CD4-positive, alpha-beta T cell treated with Interleukin-17A for 4 hours (primary cell): ENCODE measurements around the gene HSPA1B.
"Not testable (repeated sequence)": the region's sequence is repeated elsewhere in the genome, so short reads cannot be mapped to it uniquely, and the experiment has no call there.

Source experiments
- DNase-seq: peaks from one replicate; pipeline ENCODE4 v3.0.0-alpha.2; 2020; ENCODE audit warnings: mixed read lengths

Gene HSPA1B

GRCh38 chr6:31861150-31861549 is 33.6 kb downstream of the HSPA1B start:
- DNase-seq: no peak

GRCh38 chr6:31861919-31862343 is 34.4 kb downstream of the HSPA1B start:
- no peak for DNase-seq

- DNase-seq: peak; percentile 98
These were observed 35.1 kb downstream of the HSPA1B start, which contains the start of gene NEU1 for GRCh38 chr6:31862344-31863235. TSS of gene NEU1 (minus strand) at chr6:31862821. CDS start at chr6:31862776, 45 bp downstream.

- not testable (repeated sequence) for DNase-seq
These were observed 36.6 kb downstream of the HSPA1B start for GRCh38 chr6:31864123-31864562.

GRCh38 chr6:31864818-31865204 is 37.3 kb downstream of the HSPA1B start:
- DNase-seq: no peak

GRCh38 chr6:31865205-31866118 is 37.9 kb downstream of the HSPA1B start:
- no peak for DNase-seq

- DNase-seq: not testable (repeated sequence)
These were observed 41.1 kb downstream of the HSPA1B start for GRCh38 chr6:31868658-31868971.

GRCh38 chr6:31869343-31869742 is 41.8 kb downstream of the HSPA1B start:
- DNase-seq: no peak

GRCh38 chr6:31870385-31870921 is 42.9 kb downstream of the HSPA1B start:
- no peak for DNase-seq

- DNase-seq: no peak
These were observed 43.6 kb downstream of the HSPA1B start for GRCh38 chr6:31871046-31871659.

- no peak for DNase-seq
These were observed 46.6 kb downstream of the HSPA1B start for GRCh38 chr6:31874084-31874670.

GRCh38 chr6:31874836-31875572 is 47.5 kb downstream of the HSPA1B start:
- DNase-seq: no peak

- no peak for DNase-seq
These were observed 48.3 kb downstream of the HSPA1B start for GRCh38 chr6:31875877-31876276.

- no peak for DNase-seq
These were observed 48.8 kb downstream of the HSPA1B start for GRCh38 chr6:31876357-31876756.

- DNase-seq: no peak
These were observed 49.6 kb downstream of the HSPA1B start for GRCh38 chr6:31877125-31877650.

- no peak for DNase-seq
These were observed 50.2 kb downstream of the HSPA1B start for GRCh38 chr6:31877651-31878161.

- DNase-seq: no peak
These were observed 50.7 kb downstream of the HSPA1B start for GRCh38 chr6:31878222-31878621.

GRCh38 chr6:31878726-31879125 is 51.2 kb downstream of the HSPA1B start, which contains the start of gene SLC44A4:
TSS of gene SLC44A4 (minus strand) at chr6:31878997. CDS start at chr6:31878980, 17 bp downstream.
- no peak for DNase-seq

- DNase-seq: no peak
These were observed 51.6 kb downstream of the HSPA1B start for GRCh38 chr6:31879143-31879542.
